H1 (cell line): ENCODE results near the gene TGFBR1. TPM values are rescaled to one million over a fixed set of nuclear protein-coding genes. Genes with fewer than 3 reads are reported as not detected.

Source experiments
- ASH2L ChIP-seq: fragments of 200-600, 300-600 bp; sonication (generic); IDR thresholded peaks from one replicate; pipeline ENCODE4 v1.7.1; 2017; ENCODE audit warnings: low read length
- E2F6 ChIP-seq: IDR thresholded peaks from 2 replicates; pipeline ENCODE4 v1.6.1; 2012; ENCODE audit warnings: inconsistent platforms
- JUN ChIP-seq: IDR thresholded peaks from 2 replicates; pipeline ENCODE4 v1.6.1; 2011; ENCODE audit warnings: low read depth, mild to moderate bottlenecking, improper control_type of control experiment, low read length
- SAP30 ChIP-seq: fragments of 300-600 bp; sonication (generic); IDR thresholded peaks from 2 replicates; pipeline ENCODE4 v1.7.1; 2012; ENCODE audit warnings: low read length, moderate library complexity, mild to moderate bottlenecking, inconsistent platforms; ENCODE audit not compliant: insufficient read depth, insufficient replicate concordance
- TEAD4 ChIP-seq: IDR thresholded peaks from 2 replicates; pipeline ENCODE4 v1.6.1; 2012; ENCODE audit warnings: low read depth, low read length, inconsistent platforms, mixed read lengths
- polyA plus RNA-seq, 7 experiments: library from polyadenylated mRNA; depleted of rRNA in 3 of 7; stranded (reverse) in 5 of 7; unstranded in 2 of 7; fragments of >200 nt in 5 of 7; fragments of 200-250 nt in 2 of 7; gene quantifications; 1 replicate in 5 of 7; 2 replicates in 1 of 7; 4 replicates in 1 of 7; pipeline versions ENCODE4 v1.2.1 to v1.2.3, GENCODE V29; 2011 to 2013; ENCODE audit warnings: missing spikeins in 2 of 7, mixed read lengths in 2 of 7
- total RNA-seq: library from RNA; stranded (reverse); fragmentation: NEBNext Ultra II Directional; extraction: Animal tissue kit (Norgen Biotek cat#: 25700); gene quantifications from 2 replicates; pipeline ENCODE4 v1.2.1, GENCODE V29; 2021
- TF ChIP-seq, protein P1 (sequence below): fragments of 300-600 bp; sonication (generic); IDR thresholded peaks from 2 replicates; pipeline ENCODE4 v1.7.1; 2012; ENCODE audit warnings: low read length, moderate library complexity, mild to moderate bottlenecking, inconsistent platforms; ENCODE audit not compliant: insufficient replicate concordance

The TGFBR1 gene
- total and polyA plus RNA-seq, 2 of the 8 experiments (the other 6 are each of a cell fraction or from before 2014, with no cell fraction given), result 16.8 to 52.4 TPM

- TF ChIP-seq, protein P1, sequence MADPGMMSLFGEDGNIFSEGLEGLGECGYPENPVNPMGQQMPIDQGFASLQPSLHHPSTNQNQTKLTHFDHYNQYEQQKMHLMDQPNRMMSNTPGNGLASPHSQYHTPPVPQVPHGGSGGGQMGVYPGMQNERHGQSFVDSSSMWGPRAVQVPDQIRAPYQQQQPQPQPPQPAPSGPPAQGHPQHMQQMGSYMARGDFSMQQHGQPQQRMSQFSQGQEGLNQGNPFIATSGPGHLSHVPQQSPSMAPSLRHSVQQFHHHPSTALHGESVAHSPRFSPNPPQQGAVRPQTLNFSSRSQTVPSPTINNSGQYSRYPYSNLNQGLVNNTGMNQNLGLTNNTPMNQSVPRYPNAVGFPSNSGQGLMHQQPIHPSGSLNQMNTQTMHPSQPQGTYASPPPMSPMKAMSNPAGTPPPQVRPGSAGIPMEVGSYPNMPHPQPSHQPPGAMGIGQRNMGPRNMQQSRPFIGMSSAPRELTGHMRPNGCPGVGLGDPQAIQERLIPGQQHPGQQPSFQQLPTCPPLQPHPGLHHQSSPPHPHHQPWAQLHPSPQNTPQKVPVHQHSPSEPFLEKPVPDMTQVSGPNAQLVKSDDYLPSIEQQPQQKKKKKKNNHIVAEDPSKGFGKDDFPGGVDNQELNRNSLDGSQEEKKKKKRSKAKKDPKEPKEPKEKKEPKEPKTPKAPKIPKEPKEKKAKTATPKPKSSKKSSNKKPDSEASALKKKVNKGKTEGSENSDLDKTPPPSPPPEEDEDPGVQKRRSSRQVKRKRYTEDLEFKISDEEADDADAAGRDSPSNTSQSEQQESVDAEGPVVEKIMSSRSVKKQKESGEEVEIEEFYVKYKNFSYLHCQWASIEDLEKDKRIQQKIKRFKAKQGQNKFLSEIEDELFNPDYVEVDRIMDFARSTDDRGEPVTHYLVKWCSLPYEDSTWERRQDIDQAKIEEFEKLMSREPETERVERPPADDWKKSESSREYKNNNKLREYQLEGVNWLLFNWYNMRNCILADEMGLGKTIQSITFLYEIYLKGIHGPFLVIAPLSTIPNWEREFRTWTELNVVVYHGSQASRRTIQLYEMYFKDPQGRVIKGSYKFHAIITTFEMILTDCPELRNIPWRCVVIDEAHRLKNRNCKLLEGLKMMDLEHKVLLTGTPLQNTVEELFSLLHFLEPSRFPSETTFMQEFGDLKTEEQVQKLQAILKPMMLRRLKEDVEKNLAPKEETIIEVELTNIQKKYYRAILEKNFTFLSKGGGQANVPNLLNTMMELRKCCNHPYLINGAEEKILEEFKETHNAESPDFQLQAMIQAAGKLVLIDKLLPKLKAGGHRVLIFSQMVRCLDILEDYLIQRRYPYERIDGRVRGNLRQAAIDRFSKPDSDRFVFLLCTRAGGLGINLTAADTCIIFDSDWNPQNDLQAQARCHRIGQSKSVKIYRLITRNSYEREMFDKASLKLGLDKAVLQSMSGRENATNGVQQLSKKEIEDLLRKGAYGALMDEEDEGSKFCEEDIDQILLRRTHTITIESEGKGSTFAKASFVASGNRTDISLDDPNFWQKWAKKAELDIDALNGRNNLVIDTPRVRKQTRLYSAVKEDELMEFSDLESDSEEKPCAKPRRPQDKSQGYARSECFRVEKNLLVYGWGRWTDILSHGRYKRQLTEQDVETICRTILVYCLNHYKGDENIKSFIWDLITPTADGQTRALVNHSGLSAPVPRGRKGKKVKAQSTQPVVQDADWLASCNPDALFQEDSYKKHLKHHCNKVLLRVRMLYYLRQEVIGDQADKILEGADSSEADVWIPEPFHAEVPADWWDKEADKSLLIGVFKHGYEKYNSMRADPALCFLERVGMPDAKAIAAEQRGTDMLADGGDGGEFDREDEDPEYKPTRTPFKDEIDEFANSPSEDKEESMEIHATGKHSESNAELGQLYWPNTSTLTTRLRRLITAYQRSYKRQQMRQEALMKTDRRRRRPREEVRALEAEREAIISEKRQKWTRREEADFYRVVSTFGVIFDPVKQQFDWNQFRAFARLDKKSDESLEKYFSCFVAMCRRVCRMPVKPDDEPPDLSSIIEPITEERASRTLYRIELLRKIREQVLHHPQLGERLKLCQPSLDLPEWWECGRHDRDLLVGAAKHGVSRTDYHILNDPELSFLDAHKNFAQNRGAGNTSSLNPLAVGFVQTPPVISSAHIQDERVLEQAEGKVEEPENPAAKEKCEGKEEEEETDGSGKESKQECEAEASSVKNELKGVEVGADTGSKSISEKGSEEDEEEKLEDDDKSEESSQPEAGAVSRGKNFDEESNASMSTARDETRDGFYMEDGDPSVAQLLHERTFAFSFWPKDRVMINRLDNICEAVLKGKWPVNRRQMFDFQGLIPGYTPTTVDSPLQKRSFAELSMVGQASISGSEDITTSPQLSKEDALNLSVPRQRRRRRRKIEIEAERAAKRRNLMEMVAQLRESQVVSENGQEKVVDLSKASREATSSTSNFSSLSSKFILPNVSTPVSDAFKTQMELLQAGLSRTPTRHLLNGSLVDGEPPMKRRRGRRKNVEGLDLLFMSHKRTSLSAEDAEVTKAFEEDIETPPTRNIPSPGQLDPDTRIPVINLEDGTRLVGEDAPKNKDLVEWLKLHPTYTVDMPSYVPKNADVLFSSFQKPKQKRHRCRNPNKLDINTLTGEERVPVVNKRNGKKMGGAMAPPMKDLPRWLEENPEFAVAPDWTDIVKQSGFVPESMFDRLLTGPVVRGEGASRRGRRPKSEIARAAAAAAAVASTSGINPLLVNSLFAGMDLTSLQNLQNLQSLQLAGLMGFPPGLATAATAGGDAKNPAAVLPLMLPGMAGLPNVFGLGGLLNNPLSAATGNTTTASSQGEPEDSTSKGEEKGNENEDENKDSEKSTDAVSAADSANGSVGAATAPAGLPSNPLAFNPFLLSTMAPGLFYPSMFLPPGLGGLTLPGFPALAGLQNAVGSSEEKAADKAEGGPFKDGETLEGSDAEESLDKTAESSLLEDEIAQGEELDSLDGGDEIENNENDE, result no peak
- TF ChIP-seq TEAD4 (no peak), SAP30 (no peak), JUN (no peak), E2F6 (no peak), ASH2L (no peak)
These were observed 75.7 kb downstream of the TGFBR1 start (continued) for GRCh38 chr9:99180662-99181061.
